ENCODE measurements around the gene AMPD3.
"Not testable (repeated sequence)": the region's sequence is repeated elsewhere in the genome, so short reads cannot be mapped to it uniquely, and the experiment has no call there.

The AMPD3 gene

GRCh38 chr11:10454878-10455631 lies at the start of gene AMPD3:
AMPD3 (plus strand) TSS chr11:10455264; CDS start chr11:10461520, 6,256 bp downstream.
- peak; percentile 87 for DNase-seq (ENCODE audit: low read depth)

- DNase-seq (ENCODE audit: low read depth), result peak; percentile 82
Observed at GRCh38 chr11:10405865-10406592, 49.0 kb upstream of the AMPD3 start.

- no peak for DNase-seq (ENCODE audit: low read depth)
Observed at GRCh38 chr11:10407055-10407454, 48.0 kb upstream of the AMPD3 start.

- DNase-seq (ENCODE audit: low read depth), result no peak
Observed at GRCh38 chr11:10407749-10408685, 47.0 kb upstream of the AMPD3 start.

GRCh38 chr11:10409207-10409661 lies 45.8 kb upstream of the AMPD3 start:
- no peak for DNase-seq (ENCODE audit: low read depth)

GRCh38 chr11:10410106-10410843 lies 44.8 kb upstream of the AMPD3 start:
- no peak for DNase-seq (ENCODE audit: low read depth)

GRCh38 chr11:10410844-10411200 lies 44.2 kb upstream of the AMPD3 start:
- no peak for DNase-seq (ENCODE audit: low read depth)

GRCh38 chr11:10412266-10412665 lies 42.8 kb upstream of the AMPD3 start:
- no peak for DNase-seq (ENCODE audit: low read depth)

GRCh38 chr11:10413268-10413667 lies 41.8 kb upstream of the AMPD3 start:
- DNase-seq (ENCODE audit: low read depth), result no peak

- no peak for DNase-seq (ENCODE audit: low read depth)
Observed at GRCh38 chr11:10414181-10414580, 40.9 kb upstream of the AMPD3 start.

- no peak for DNase-seq (ENCODE audit: low read depth)
Observed at GRCh38 chr11:10414659-10415058, 40.4 kb upstream of the AMPD3 start.

GRCh38 chr11:10415817-10416392 lies 39.2 kb upstream of the AMPD3 start:
- no peak for DNase-seq (ENCODE audit: low read depth)

- DNase-seq (ENCODE audit: low read depth), result no peak
Observed at GRCh38 chr11:10418259-10418949, 36.7 kb upstream of the AMPD3 start.

- no peak for DNase-seq (ENCODE audit: low read depth)
Observed at GRCh38 chr11:10418950-10419310, 36.1 kb upstream of the AMPD3 start.

GRCh38 chr11:10426475-10426874 lies 28.6 kb upstream of the AMPD3 start:
- DNase-seq (ENCODE audit: low read depth), result no peak

GRCh38 chr11:10428453-10428852 lies 26.6 kb upstream of the AMPD3 start:
- no peak for DNase-seq (ENCODE audit: low read depth)

GRCh38 chr11:10429526-10429925 lies 25.5 kb upstream of the AMPD3 start:
- no peak for DNase-seq (ENCODE audit: low read depth)

- DNase-seq (ENCODE audit: low read depth), result no peak
Observed at GRCh38 chr11:10432493-10432892, 22.6 kb upstream of the AMPD3 start.

GRCh38 chr11:10432971-10433370 lies 22.1 kb upstream of the AMPD3 start:
- DNase-seq (ENCODE audit: low read depth), result no peak

- DNase-seq (ENCODE audit: low read depth), result no peak
Observed at GRCh38 chr11:10436224-10436623, 18.8 kb upstream of the AMPD3 start.

- not testable (repeated sequence) for DNase-seq (ENCODE audit: low read depth)
Observed at GRCh38 chr11:10436683-10437082, 18.4 kb upstream of the AMPD3 start.
